NCI-H460 (cell line): Measurements from ENCODE around the gene SH2D3A. TPM values are rescaled to one million over a fixed set of nuclear protein-coding genes. Genes with fewer than 3 reads are reported as not detected.

Source experiments
- DNase-seq: peaks from one replicate; pipeline ENCODE4 v3.0.0-alpha.2; 2016; ENCODE audit warnings: low read depth; ENCODE audit errors: extremely low read depth
- total RNA-seq: library from RNA; depleted of rRNA; stranded (reverse); fragments of >200 nt; shearing (Covaris generic); gene quantifications from 2 replicates; pipeline ENCODE4 v1.2.3, GENCODE V29; 2014

SH2D3A gene
- total RNA-seq, 1 experiment from 2014 or later: 8.1 TPM

DNA sequence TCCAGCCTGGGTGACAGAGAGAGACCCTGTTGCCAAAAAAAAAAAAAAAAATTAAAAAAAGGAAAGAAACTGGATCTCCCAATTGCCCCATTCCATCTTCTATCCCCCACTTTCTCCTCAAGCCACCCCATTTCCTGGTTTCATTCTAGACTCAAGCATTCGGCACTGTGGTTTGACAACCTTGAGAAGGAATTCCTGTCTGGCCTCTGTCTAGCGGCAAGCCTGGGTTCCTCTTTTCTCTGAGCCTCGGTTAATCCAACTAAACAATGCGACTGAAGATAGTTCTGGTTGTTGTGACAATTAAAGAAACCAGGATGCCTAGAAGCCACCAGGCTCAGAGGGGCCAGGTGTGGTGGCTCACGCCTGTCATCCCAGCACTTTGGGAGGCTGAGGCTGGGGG, 43.5 kb downstream of the SH2D3A start:
- DNase-seq: no peak

- no peak for DNase-seq
Observed at GRCh38 chr19:6723108-6723618, 44.1 kb downstream of the SH2D3A start.

DNA sequence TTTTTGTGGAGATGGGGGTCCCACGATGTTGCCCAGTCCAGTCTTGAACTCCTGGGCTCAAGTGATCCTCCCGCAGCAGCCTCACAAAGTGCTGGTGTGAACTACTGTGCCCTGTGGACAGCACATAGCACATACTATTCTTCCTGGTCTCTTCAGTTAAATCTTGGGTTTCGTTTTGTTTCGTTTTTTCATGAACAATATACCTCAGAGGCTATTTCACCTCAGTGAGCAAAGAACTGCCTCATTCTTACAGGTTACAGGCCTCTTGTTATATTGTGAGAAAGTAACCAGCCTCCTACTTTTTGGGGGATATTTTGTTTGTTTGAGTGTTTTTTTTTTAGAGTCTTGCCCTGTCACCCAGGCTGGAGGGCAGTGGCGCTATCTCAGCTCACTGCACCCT, 45.5 kb downstream of the SH2D3A start:
- DNase-seq: no peak

DNA sequence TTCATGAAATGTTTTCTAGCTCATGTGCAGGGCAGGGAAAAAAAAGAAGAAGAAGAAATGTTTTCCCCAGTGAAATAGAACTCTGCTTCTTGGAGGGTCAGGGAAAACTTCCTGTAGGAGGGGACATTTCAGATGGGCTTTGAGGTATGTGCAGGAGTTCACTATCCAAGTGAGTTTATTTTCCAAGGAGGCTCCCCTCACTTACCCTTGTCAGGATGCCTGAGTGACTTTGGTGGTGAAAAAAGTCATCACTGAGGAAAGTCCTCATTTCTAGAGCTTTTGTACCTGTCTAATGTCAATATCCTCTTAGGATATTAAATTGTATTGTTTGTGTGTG, 46.1 kb downstream of the SH2D3A start:
- no peak for DNase-seq

DNA sequence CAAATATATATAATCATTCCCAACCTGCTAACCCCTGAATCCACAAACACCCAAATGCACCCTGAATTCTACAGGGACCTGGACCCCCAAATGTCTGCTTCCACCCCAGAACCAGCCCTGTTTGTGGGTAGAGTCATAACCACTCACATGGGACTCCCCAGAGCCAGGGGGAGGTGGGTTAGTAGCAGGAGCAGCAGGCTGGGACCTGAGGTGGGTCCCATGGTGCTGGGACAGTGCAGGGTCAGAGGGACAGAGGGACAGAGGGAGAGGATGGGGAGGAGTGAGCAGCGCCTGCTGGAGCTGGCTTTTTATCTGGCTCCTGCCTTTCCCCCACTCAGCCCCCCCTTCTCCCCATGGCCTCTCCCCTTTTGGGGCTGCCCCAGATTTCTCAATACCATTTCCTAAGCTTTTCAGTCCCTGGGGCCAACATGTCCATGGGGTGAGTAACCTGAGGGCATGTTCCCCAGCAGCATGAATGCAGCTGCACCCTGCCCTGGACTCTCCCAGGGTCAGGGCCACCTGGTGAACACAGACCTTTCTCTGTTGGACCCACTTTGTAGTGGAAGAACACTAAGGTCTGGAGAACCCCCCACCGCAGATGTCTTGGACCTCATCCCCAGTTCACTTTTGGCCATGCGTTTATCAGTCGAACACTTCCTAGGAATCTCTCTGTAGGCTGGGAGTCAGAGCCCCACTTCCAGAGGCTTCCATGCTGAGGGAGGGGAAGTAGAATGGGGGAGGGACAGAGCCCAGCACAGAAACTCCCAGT, 46.7 kb downstream of the SH2D3A start, which contains the start of gene C3:
Gene C3 (minus strand): TSS at position 282 of the 769 bp plus-strand sequence. CDS start 61 bp downstream, at position 221.
- DNase-seq: no peak

DNA sequence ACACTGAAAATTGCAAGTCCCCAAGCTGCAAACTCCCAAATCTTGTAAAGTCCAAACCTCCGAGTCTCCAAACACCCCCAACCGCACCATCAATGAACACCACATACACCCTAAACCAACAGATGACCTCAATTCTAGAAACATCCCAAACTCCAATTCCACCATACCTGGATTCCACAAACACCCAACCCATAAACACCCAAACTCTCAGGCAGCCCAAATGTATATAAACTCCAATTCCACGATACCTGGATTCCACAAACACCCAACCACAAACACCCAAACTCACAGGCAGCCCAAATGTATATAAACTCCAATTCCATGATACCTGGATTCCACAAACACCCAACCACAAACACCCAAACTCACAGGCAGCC, 47.3 kb downstream of the SH2D3A start:
- no peak for DNase-seq

GRCh38 chr19:6719540-6719861, 47.7 kb downstream of the SH2D3A start:
- no peak for DNase-seq

GRCh38 chr19:6718741-6719539, 48.3 kb downstream of the SH2D3A start:
- no peak for DNase-seq

- no peak for DNase-seq
Observed at GRCh38 chr19:6718111-6718740, 49.0 kb downstream of the SH2D3A start.

DNA sequence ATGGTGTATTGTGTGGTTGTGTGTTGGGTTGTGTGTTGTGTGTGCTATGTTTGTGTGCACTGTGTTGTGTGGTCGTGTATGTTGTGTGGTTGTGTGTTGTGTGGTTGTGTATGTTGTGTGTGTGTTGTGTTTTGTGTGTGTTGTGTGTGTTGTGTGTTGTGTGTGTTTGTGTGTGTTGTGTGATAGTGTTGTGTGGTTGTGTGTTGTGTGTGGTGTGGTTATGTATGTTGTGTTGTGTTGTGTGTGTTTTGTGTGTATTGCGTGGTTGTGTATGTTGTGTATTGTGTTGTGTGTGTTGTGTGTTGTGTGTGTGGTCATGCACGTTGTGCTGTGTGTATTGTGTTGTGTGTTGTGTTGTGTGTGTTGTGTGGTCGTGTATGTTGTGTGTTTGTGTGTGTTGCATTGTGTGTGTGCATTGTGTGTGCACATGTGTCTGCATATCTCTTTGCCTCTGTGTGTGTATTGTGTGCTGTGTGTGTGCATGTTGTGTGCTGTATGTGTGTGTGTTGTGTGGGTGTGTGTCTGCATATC, 49.7 kb downstream of the SH2D3A start:
- DNase-seq: no peak

DNA sequence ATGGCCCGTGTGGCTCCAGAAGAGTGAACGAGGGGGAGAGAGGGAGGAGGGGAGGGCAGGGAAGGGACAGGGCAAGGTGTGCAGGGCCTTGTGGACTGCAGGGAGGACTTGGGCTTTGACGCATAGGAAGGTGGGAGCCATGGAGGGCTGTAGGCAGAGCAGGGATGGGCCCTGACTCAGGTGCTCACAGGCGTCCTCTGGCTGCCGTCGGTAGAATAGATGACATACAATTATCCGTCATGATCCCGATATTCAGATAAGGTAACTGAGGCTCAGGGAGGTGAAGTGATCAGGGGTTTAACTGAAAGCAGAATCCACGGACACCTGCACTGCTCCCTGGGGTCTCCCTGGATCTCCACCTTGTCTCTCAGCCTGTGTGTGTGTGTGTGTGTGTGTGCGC, 50.2 kb downstream of the SH2D3A start:
- DNase-seq: no peak

GRCh38 chr19:6716610-6716970, 50.6 kb downstream of the SH2D3A start:
- no peak for DNase-seq

GRCh38 chr19:6714749-6715555, 52.3 kb downstream of the SH2D3A start:
- DNase-seq: no peak

DNA sequence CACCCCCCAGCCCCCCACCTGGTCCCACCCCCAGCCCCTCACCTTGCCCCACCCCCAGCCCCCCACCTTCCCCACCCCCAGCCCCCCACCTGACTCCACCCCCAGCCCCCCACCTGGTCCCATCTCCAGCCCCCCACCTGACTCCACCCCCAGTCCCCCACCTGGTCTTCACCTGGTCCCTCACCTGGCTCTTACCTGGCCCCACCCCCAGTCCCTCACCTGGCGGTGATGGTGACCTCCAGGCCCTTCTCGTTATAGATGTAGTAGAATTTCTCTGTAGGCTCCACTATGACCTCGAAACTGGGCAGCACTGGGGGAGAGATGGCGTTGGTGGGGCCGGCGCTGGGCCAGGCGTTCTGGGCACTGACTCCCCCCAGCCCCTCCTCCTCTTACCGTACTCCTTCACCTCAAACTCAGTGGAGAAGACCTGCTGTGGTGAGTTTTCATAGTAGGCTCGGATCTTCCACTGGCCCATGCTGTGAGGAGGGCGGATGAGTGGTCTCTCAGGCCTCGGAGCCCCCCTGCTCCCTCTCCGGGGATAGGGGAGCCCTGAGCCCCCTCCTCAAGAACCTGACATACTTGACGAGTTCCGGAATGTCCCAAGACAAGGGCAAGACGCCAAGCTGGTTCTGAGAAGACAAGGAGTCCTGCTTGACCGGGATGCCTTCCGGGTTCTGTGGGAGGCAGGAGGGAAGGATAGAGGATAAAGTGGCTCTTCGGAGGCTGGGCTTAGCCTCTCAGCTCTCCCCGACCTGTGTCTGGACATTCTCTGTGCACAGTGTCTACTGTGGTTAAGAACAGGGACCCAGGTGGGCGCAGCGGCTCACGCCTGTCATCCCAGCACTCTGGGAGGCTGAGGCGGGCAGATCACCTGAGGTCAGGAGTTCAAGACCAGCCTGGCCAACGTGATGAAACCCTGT, 53.2 kb downstream of the SH2D3A start:
- no peak for DNase-seq

- DNase-seq: no peak
Observed at GRCh38 chr19:6712692-6713670, 54.3 kb downstream of the SH2D3A start.

- no peak for DNase-seq
Observed at GRCh38 chr19:6712231-6712630, 55.0 kb downstream of the SH2D3A start.

- no peak for DNase-seq
Observed at GRCh38 chr19:6711605-6712004, 55.6 kb downstream of the SH2D3A start.

GRCh38 chr19:6711078-6711361, 56.2 kb downstream of the SH2D3A start:
- no peak for DNase-seq
